LNCaP clone FGC (cell line): ENCODE data around the gene PTPRM.
A peak's percentile ranks its signal among the peaks of the same experiment; 100 is the strongest.

ENCODE experiments used
- DNase-seq: peaks from one replicate; pipeline ENCODE4 v3.0.0-alpha.2; 2011; ENCODE audit warnings: low read depth
- H3K4me3 ChIP-seq: 2 replicates; pipeline ENCODE4 v1.5.1; 2011; ENCODE audit warnings: mild to moderate bottlenecking, low read depth, low read length, control low read depth
- CTCF ChIP-seq: IDR thresholded peaks from 2 replicates; pipeline ENCODE4 v1.5.1; 2012; ENCODE audit warnings: mild to moderate bottlenecking; ENCODE audit not compliant: control insufficient read depth, insufficient read depth; ENCODE audit errors: extremely low read depth

The PTPRM gene

GRCh38 chr18:7633171-7633570 lies 66.1 kb downstream of the PTPRM start:
- no peak for TF ChIP-seq CTCF
- H3K4me3 ChIP-seq = no peak overlapping the region
- no peak for DNase-seq

GRCh38 chr18:7635948-7636347 lies 68.8 kb downstream of the PTPRM start:
- DNase-seq = peak; percentile 90
- no peak for TF ChIP-seq CTCF
- H3K4me3 ChIP-seq = no peak overlapping the region

- DNase-seq = peak; percentile 89
- no peak overlapping the region for H3K4me3 ChIP-seq
- TF ChIP-seq CTCF = no peak
These were observed 70.2 kb downstream of the PTPRM start for GRCh38 chr18:7637269-7637668.

- no peak for TF ChIP-seq CTCF
- DNase-seq = no peak
- H3K4me3 ChIP-seq = no peak overlapping the region
These were observed 71.2 kb downstream of the PTPRM start for GRCh38 chr18:7638321-7638720.

GRCh38 chr18:7641813-7642212 lies 74.7 kb downstream of the PTPRM start:
- TF ChIP-seq CTCF = no peak
- no peak for DNase-seq
- H3K4me3 ChIP-seq = no peak overlapping the region

- no peak overlapping the region for H3K4me3 ChIP-seq
- DNase-seq = no peak
- TF ChIP-seq CTCF = no peak
These were observed 75.3 kb downstream of the PTPRM start for GRCh38 chr18:7642331-7642890.

GRCh38 chr18:7645756-7646155 lies 78.6 kb downstream of the PTPRM start:
- no peak for TF ChIP-seq CTCF
- H3K4me3 ChIP-seq = no peak overlapping the region
- DNase-seq = peak; percentile 63
